ENCODE measurements around the gene NAA50. TPM values are rescaled to one million over a fixed set of nuclear protein-coding genes. Genes with fewer than 3 reads are reported as not detected.
A peak's percentile ranks its signal among the peaks of the same experiment; 100 is the strongest.

Gene NAA50
- total RNA-seq, 3 donors from 2014 or later: 74.4 to 99.1 (median 95.9) TPM

GRCh38 chr3:113707835-113708234, 38.2 kb downstream of the NAA50 start:
- no peaks in the 10 kb centered on the region for H3K4me1 ChIP-seq (ENCODE audit: low read depth)
- no peak overlapping the region for H3K4me3 ChIP-seq
- H3K36me3 ChIP-seq (ENCODE audit: low read depth): no peaks in the 10 kb centered on the region
- intact Hi-C loops (cut with DNase I, micrococcal nuclease): no loop called here
- H3K9me3 ChIP-seq: no peaks in the 10 kb centered on the region
- DNase-seq (no peak), ATAC-seq (no peak)
- TF ChIP-seq, protein P1, sequence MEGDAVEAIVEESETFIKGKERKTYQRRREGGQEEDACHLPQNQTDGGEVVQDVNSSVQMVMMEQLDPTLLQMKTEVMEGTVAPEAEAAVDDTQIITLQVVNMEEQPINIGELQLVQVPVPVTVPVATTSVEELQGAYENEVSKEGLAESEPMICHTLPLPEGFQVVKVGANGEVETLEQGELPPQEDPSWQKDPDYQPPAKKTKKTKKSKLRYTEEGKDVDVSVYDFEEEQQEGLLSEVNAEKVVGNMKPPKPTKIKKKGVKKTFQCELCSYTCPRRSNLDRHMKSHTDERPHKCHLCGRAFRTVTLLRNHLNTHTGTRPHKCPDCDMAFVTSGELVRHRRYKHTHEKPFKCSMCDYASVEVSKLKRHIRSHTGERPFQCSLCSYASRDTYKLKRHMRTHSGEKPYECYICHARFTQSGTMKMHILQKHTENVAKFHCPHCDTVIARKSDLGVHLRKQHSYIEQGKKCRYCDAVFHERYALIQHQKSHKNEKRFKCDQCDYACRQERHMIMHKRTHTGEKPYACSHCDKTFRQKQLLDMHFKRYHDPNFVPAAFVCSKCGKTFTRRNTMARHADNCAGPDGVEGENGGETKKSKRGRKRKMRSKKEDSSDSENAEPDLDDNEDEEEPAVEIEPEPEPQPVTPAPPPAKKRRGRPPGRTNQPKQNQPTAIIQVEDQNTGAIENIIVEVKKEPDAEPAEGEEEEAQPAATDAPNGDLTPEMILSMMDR (IDR thresholded peaks at IDR 0.05): no peak

GRCh38 chr3:113698956-113699355, 47.1 kb downstream of the NAA50 start:
- H3K4me3 ChIP-seq: peak overlapping the region; percentile 6
- DNase-seq (peak; percentile 54 to 71 (median 70)), ATAC-seq (no peak)
- no peaks in the 10 kb centered on the region for H3K9me3 ChIP-seq
- no peaks in the 10 kb centered on the region for H3K36me3 ChIP-seq (ENCODE audit: low read depth)
- intact Hi-C loops (cut with DNase I, micrococcal nuclease): no loop called here
- peaks cover 19% of the 10 kb centered on the region for H3K4me1 ChIP-seq (ENCODE audit: low read depth)
- TF ChIP-seq, protein P1 (IDR thresholded peaks at IDR 0.05): no peak

- TF ChIP-seq, protein P1 (IDR thresholded peaks at IDR 0.05): no peak
- ATAC-seq (no peak), DNase-seq (no peak)
- no peaks in the 10 kb centered on the region for H3K9me3 ChIP-seq
- H3K4me3 ChIP-seq: no peak overlapping the region
- intact Hi-C loops (cut with DNase I, micrococcal nuclease): no loop called here
- no peaks in the 10 kb centered on the region for H3K36me3 ChIP-seq (ENCODE audit: low read depth)
- peaks cover 19% of the 10 kb centered on the region for H3K4me1 ChIP-seq (ENCODE audit: low read depth)
These were observed 47.8 kb downstream of the NAA50 start for GRCh38 chr3:113698213-113698742.

DNA sequence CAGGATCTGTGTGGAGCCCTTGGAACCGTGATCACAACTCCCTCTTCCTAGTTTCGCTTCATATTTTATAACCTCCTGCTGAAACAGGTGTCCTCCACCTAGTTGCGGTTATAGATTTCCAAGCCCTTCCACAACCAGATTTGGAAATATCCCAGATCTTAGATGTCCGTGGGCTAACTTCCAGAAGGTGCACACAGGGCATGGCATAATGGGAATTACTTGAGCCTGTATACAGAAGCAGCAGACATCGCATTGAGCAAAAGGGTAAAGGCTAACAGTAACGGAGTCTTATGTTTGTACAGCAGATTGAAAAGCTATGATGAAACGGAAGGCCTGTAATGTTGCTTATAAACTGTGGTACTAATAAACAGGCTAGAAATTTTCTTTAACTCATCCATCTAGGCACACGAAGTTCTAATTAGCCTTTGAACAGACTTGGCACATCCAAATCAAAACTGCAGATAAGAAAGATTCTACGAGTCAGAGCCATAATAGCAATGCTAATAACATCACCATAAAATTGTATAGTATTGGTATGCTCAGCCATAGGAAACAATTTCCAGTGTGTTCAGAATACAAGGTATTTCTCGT, 48.5 kb downstream of the NAA50 start:
- Histone ChIP-seq H3K4me3 (peak overlapping the region; percentile 95), H3K36me3 (ENCODE audit: low read depth) (no peaks in the 10 kb centered on the region), H3K9me3 (no peaks in the 10 kb centered on the region), H3K4me1 (ENCODE audit: low read depth) (peaks cover 19% of the 10 kb centered on the region)
- intact Hi-C loops (cut with DNase I, micrococcal nuclease): no loop called here
- ATAC-seq (peak; percentile 16), DNase-seq (no peak)
- TF ChIP-seq, protein P1 (IDR thresholded peaks at IDR 0.05): no peak

- Histone ChIP-seq H3K36me3 (ENCODE audit: low read depth) (no peaks in the 10 kb centered on the region), H3K9me3 (no peaks in the 10 kb centered on the region), H3K4me3 (peak overlapping the region; percentile 95), H3K4me1 (ENCODE audit: low read depth) (peaks cover 19% of the 10 kb centered on the region)
- peak; percentile 93 for ATAC-seq
- TF ChIP-seq, protein P1 (IDR thresholded peaks at IDR 0.05): peak; percentile 43
- DNase-seq: peak; percentile 99 to 100 (median 99)
- intact Hi-C loops (cut with DNase I, micrococcal nuclease): no loop called here
These were observed 49.2 kb downstream of the NAA50 start for GRCh38 chr3:113696658-113697499.

Measured in mucosa of descending colon (tissue), 3 donors.